CD4-positive, alpha-beta T cell treated with Interleukin-15 for 4 hours (primary cell): ENCODE results near the gene AGPAT4.

Experiments
- DNase-seq: peaks from one replicate; pipeline ENCODE4 v3.0.0-alpha.2; 2020; ENCODE audit warnings: low spot score

The AGPAT4 gene

GRCh38 chr6:161281092-161281491, 7.2 kb upstream of the AGPAT4 start:
- DNase-seq = no peak

GRCh38 chr6:161279677-161280415, 6.0 kb upstream of the AGPAT4 start:
- no peak for DNase-seq

GRCh38 chr6:161276605-161277155, 2.8 kb upstream of the AGPAT4 start:
- no peak for DNase-seq

- no peak for DNase-seq
Measured at GRCh38 chr6:161274898-161275297, 1.0 kb upstream of the AGPAT4 start.

- DNase-seq = no peak
Measured at GRCh38 chr6:161274488-161274858, 612 bp upstream of the AGPAT4 start.

GRCh38 chr6:161273274-161273751, 548 bp downstream of the AGPAT4 start:
- peak; percentile 71 for DNase-seq

GRCh38 chr6:161272635-161273273, 1.1 kb downstream of the AGPAT4 start:
- DNase-seq = no peak

GRCh38 chr6:161271343-161272030, 2.4 kb downstream of the AGPAT4 start:
- DNase-seq = no peak

- no peak for DNase-seq
Measured at GRCh38 chr6:161270116-161270515, 3.7 kb downstream of the AGPAT4 start.

GRCh38 chr6:161269310-161269709, 4.6 kb downstream of the AGPAT4 start:
- DNase-seq = no peak

- no peak for DNase-seq
Measured at GRCh38 chr6:161268531-161269210, 5.2 kb downstream of the AGPAT4 start.

GRCh38 chr6:161266513-161267230, 7.2 kb downstream of the AGPAT4 start:
- DNase-seq = no peak

- DNase-seq = no peak
Measured at GRCh38 chr6:161265975-161266374, 7.9 kb downstream of the AGPAT4 start.

- no peak for DNase-seq
Measured at GRCh38 chr6:161265554-161265953, 8.3 kb downstream of the AGPAT4 start.

- DNase-seq = no peak
Measured at GRCh38 chr6:161264181-161264580, 9.7 kb downstream of the AGPAT4 start.

- DNase-seq = no peak
Measured at GRCh38 chr6:161261816-161262215, 12.0 kb downstream of the AGPAT4 start.

GRCh38 chr6:161261325-161261724, 12.5 kb downstream of the AGPAT4 start:
- no peak for DNase-seq

GRCh38 chr6:161259302-161259701, 14.6 kb downstream of the AGPAT4 start:
- DNase-seq = no peak

GRCh38 chr6:161257793-161258457, 15.9 kb downstream of the AGPAT4 start:
- no peak for DNase-seq

GRCh38 chr6:161256407-161256806, 17.5 kb downstream of the AGPAT4 start:
- no peak for DNase-seq

- no peak for DNase-seq
Measured at GRCh38 chr6:161255518-161255917, 18.3 kb downstream of the AGPAT4 start.
